Coronary artery (tissue), 2 donors: ENCODE results near the gene TXLNG.

Experiments
- DNase-seq: peaks from one replicate; pipeline ENCODE4 v3.0.0-alpha.2; 2017; ENCODE audit warnings: low spot score
- H3K27ac ChIP-seq, 2 donors: fragments of 200-600 bp; sonication (generic); one replicate each; pipeline ENCODE4 v1.5.1; 2016 to 2019
- H3K4me3 ChIP-seq: fragments of 200-600 bp; sonication (generic); 2 replicates; pipeline ENCODE4 v1.5.1; 2016; ENCODE audit warnings: mild to moderate bottlenecking, moderate library complexity
- TF ChIP-seq, protein P1 (sequence below): fragments of 200-600 bp; sonication (generic); IDR thresholded peaks from one replicate; pipeline ENCODE4 v1.5.1; 2019; ENCODE audit warnings: antibody characterized with exemption

Gene TXLNG

DNA sequence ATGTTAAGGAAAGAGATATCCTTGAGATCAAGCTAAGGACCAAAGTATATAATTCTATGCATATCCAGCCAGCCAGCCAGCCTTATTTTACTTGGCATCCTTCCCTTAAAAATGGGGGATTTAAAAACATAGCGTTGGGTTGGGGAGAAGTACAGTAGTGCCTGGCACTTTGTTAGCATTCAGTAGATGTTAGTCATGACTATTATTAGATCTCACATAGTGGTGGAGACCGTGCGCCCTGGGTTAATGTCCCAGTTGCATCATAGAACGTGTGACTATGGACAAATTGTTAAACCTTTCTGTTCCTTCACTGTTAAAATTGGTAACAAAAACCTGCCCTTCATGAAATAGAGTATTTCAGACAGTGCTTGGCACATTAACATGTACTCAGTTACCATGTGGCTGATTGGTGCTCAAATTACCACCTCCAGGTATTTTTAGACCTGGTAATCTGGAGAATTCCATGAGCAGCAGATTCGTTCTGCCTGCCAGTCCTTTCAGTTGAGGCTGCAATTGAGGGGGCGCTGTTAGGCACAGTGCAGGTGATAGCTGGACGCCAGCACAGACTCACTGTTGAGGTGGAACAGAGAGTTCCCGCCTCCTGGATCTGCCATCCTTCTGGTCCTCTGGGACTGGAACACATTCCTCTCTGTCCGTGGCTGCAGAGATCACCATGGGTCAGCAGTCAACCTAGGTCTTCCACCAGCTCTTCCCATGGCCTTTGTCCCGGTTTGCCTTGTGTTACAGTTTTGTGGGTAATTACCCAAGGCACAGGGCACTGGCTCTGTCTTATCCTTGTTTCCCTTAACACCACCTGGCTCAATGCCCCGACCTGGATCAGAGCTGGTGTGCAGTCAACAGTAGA is 52.2 kb downstream of the TXLNG start:
- TF ChIP-seq, protein P1, sequence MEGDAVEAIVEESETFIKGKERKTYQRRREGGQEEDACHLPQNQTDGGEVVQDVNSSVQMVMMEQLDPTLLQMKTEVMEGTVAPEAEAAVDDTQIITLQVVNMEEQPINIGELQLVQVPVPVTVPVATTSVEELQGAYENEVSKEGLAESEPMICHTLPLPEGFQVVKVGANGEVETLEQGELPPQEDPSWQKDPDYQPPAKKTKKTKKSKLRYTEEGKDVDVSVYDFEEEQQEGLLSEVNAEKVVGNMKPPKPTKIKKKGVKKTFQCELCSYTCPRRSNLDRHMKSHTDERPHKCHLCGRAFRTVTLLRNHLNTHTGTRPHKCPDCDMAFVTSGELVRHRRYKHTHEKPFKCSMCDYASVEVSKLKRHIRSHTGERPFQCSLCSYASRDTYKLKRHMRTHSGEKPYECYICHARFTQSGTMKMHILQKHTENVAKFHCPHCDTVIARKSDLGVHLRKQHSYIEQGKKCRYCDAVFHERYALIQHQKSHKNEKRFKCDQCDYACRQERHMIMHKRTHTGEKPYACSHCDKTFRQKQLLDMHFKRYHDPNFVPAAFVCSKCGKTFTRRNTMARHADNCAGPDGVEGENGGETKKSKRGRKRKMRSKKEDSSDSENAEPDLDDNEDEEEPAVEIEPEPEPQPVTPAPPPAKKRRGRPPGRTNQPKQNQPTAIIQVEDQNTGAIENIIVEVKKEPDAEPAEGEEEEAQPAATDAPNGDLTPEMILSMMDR = no peak
- no peak for DNase-seq
- Histone ChIP-seq H3K27ac (peak overlapping the region; percentile 40 to 80), H3K4me3 (peak overlapping the region; percentile 20)

DNA sequence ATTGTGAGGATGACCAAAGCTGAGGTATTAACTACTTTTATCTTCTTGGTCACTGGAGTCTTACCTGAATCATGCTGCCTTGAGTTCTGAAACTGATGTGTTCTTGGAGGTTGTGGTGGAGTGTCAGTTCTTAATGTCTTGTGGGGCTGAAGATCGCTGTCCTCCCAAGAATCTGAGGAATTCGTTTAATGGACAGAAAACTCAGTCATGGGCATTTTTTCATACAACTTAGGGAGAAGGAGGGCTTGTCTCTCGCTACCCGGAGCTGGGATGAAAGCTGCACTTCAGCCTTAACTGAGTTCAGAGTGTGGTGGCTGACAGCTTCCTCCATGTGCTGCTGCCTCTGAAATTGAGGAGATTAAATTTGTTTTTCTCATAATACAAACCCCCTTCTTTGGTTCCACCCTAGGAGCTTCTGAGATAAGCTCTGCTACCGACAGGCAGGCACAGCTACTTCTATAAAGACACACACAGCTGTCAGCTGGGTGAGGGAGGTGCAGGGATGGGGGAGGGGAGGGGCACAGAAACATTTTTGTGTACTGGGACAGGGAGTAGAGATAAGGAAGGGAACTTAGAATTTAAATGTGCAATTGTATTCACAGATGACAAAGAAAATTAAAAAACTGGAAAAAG is 53.1 kb downstream of the TXLNG start:
- Histone ChIP-seq H3K27ac (peak overlapping the region; percentile 40 to 80), H3K4me3 (no peak overlapping the region)
- TF ChIP-seq, protein P1 = no peak
- no peak for DNase-seq

DNA sequence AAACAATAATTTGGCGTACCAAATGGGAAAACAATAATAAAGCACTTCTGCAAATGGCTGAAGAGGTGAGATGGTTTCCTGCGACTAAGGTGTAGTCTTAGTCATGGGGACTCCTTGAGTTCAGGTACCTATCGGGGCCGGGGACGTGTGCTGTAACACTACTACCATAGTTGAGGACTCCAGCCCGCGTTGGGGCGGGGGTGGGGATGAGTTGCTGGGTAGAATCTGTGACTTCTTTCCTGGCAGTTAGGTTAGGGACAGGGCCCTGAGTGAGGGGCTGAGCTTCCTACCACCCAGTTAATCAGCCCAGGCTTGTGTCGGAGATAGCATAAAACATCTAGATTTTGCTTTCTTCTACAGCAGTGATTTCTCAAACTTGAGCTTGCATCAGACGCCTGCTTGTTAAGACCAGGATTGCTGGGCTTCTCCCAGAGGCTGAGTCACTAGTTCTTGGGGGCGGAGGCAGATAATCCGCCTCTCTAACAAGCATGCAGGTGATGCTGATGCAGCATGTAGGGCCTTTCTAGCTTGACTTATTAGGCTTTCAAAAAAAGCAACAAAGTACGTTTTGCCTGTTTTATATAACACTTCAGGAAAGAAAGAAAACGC is 53.7 kb downstream of the TXLNG start:
- no peak overlapping the region for H3K4me3 ChIP-seq
- no peak for DNase-seq
- TF ChIP-seq, protein P1 = no peak
- peak overlapping the region in 1 of 2 donors; percentile 17 for H3K27ac ChIP-seq

DNA sequence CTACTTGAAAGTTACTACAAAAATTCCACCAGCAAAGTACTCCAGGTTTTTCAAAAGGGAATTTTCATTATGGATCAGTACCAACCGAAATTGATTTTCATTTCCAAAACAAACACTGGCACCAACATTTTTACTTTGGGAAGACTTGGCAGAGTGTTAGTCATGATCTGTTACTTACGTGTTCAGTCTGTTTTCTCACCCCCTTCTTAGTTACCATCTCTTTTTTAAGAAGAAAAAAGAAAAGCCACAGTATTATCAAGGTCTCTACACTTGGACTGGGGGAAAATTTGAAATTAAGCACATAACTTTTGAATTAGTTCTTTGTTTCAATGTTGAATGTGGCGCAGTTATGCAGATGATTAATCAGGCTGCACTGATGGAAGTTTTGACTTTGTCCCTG is 56.4 kb downstream of the TXLNG start:
- DNase-seq = no peak
- Histone ChIP-seq H3K4me3 (no peak overlapping the region), H3K27ac (no peak overlapping the region)
- TF ChIP-seq, protein P1 = no peak

DNA sequence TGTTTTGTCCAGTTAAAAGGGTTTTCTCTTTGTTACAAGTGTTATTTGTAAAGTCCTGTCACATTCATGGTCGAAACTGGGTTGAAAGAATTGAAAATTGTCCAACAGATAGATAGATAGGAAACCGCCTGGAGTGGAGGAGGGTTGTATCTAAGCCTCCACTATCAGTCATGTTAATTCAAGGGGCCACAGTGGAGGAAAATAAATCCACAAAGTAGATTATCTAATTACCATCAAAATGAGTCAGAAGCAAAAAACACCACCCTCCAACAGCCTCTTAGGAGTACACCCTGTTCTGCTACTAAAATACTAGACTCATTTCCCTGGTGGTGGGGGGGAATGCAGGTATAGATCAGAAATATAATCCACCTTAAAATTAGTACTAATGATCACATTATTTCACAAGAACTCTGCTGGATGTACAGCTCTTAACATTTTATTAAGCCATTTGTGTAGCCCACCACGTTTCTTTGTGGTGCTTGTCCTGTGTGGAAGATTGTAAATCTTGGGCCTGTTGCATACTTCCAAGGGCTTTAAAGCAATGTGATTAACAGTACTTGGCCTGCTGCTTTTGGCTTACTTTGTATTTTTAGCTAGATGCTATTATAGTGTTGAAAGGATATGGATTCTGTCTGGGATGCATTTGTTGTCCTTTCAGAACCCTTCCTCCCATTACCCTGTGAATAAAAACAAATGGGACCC is 57.1 kb downstream of the TXLNG start:
- H3K27ac ChIP-seq = no peak overlapping the region
- no peak overlapping the region for H3K4me3 ChIP-seq
- no peak for DNase-seq
- TF ChIP-seq, protein P1 = no peak

DNA sequence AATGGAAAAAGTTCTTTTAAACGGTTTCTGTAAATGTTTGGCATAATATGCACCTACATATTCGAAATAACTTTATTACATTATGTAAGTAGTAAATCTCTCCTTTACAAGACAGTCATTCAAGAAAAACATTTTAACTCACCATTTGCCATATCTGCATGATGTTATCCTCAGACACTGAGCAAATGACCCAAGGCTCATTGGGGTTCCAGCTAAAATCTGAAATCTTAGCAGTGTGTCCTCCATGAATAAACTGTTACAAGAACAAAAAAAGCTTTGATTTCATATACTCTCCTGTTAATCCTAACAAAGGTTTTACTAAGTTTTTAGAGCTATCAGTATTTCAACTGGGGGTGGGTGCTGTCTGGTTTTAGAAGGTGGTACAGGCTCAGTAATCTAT is 59.4 kb downstream of the TXLNG start:
- Histone ChIP-seq H3K27ac (no peak overlapping the region), H3K4me3 (no peak overlapping the region)
- no peak for DNase-seq
- TF ChIP-seq, protein P1 = no peak
